Left ventricle myocardium inferior (tissue), 1 donor: ENCODE results near the gene TUT1. TPM values are rescaled to one million over a fixed set of nuclear protein-coding genes. Genes with fewer than 3 reads are reported as not detected.
A peak's percentile ranks its signal among the peaks of the same experiment; 100 is the strongest.

ENCODE experiments used
- DNase-seq: peaks from one replicate; pipeline ENCODE4 v3.0.0-alpha.2; 2020
- H3K27ac ChIP-seq: fragments of 200-600 bp; replicated peaks from 2 replicates; pipeline ENCODE4 v1.8.0; 2021
- H3K27me3 ChIP-seq: fragments of 200-600 bp; 2 replicates; pipeline ENCODE4 v1.8.0; 2021; ENCODE audit warnings: low read depth
- H3K36me3 ChIP-seq: fragments of 200-600 bp; 2 replicates; pipeline ENCODE4 v1.8.0; 2021
- H3K4me1 ChIP-seq: fragments of 200-600 bp; 2 replicates; pipeline ENCODE4 v1.8.0; 2021
- H3K4me3 ChIP-seq: fragments of 200-600 bp; 2 replicates; pipeline ENCODE4 v1.8.0; 2021; ENCODE audit warnings: mild to moderate bottlenecking, moderate library complexity
- H3K9me3 ChIP-seq: fragments of 200-600 bp; replicated peaks from 2 replicates; pipeline ENCODE4 v1.8.0; 2021
- intact Hi-C: fragments of 100-400 bp; cut with micrococcal nuclease; formaldehyde crosslinking; loops from one replicate; pipeline ENCODE4 v1.11.0; 2022
- total RNA-seq: library from RNA; stranded (reverse); fragmentation: NEBNext Ultra II Directional; extraction: Animal tissue kit (Norgen Biotek cat#: 25700); gene quantifications from one replicate; pipeline ENCODE4 v1.2.1, GENCODE V29; 2021
- TF ChIP-seq, protein P1 (sequence below): fragments of 200-600 bp; IDR thresholded peaks from 2 replicates; pipeline ENCODE4 v1.8.0; 2021; ENCODE audit warnings: antibody characterized with exemption, mild to moderate bottlenecking, borderline replicate concordance
- donor health status: DM: no; HTN: yes; CAD: no; lungs with severe emphysema.

Gene TUT1
- total RNA-seq, 1 donor from 2014 or later = 12.5 TPM

DNA sequence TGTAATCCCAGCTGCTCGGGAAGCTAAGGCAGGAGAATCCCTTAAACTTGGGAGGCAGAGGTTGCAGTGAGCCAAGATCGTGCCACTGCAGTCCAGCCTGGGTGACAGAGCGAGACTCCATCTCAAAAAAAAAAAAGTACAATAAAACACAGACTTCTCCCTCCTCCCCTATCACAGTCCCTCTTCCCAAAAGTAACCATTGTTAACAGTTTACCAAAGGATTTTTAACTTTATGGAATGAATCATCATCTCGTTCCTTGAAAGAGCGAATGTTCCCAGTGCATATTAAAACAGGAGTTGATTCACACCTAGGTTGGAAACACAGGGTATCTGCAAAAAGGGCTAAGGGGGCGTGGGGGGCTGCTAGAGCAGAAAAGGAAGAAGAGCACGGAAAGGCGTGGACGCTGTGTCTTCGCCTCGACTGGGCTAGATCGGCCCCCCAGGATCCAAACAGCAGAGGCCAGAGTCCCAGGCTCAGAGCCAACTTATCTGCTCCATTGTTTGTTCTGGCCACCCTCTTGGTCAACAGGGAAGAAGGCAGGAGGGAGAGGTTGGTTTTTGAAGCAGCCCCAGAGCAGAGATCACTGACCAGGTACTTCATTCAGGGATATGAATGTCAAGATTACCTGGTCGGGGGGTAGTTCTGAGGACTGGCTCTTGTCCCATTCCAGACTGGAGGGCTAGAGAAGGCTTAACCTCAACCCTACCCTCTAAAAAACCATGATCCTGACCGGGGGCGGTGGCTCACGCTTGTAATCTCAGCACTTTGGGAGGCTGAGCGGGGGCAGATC, 42.6 kb downstream of the TUT1 start:
- DNase-seq = peak; percentile 29
- Histone ChIP-seq H3K36me3 (no peaks in the 10 kb centered on the region), H3K27ac (peak overlapping the region; percentile 100), H3K27me3 (no peaks in the 10 kb centered on the region), H3K9me3 (no peaks in the 10 kb centered on the region), H3K4me3 (peak overlapping the region; percentile 11), H3K4me1 (peaks cover 98% of the 10 kb centered on the region)
- intact Hi-C loops = loop anchor here (10.0 kb wide), 2 partner anchors 124 to 154 kb away; no protein-coding TSS in a partner anchor
- TF ChIP-seq, protein P1, sequence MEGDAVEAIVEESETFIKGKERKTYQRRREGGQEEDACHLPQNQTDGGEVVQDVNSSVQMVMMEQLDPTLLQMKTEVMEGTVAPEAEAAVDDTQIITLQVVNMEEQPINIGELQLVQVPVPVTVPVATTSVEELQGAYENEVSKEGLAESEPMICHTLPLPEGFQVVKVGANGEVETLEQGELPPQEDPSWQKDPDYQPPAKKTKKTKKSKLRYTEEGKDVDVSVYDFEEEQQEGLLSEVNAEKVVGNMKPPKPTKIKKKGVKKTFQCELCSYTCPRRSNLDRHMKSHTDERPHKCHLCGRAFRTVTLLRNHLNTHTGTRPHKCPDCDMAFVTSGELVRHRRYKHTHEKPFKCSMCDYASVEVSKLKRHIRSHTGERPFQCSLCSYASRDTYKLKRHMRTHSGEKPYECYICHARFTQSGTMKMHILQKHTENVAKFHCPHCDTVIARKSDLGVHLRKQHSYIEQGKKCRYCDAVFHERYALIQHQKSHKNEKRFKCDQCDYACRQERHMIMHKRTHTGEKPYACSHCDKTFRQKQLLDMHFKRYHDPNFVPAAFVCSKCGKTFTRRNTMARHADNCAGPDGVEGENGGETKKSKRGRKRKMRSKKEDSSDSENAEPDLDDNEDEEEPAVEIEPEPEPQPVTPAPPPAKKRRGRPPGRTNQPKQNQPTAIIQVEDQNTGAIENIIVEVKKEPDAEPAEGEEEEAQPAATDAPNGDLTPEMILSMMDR = no peak

DNA sequence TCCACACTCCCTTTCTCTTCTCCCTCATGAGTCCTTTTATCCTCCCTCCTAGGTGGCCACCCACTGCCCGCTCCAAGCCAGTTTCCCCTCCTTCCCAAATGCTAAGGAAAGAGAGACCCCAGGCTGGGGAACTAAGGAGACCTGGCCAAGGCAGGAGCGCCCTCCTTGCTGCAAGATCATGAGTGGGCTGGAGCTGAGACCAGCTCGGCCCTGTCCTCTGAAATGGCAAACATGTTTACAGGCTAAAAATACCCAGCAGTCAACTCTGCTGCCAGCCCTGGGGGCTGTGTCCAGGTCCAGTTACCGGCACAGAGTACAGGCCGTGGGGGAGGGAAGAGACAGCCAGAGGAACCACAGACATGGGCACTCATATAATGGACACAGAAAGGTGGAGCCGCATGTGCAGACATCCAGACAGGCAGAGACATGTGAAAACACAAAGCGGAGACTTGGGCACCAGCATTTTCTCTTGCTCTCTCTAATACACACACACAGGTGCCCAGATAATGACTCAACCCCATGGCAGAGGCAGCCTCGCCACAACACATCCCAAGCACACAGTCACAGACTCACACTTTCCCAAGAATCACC, 43.5 kb downstream of the TUT1 start:
- peak; percentile 55 for DNase-seq
- TF ChIP-seq, protein P1 = no peak
- Histone ChIP-seq H3K4me3 (peak overlapping the region; percentile 100), H3K27ac (peak overlapping the region; percentile 100), H3K9me3 (no peaks in the 10 kb centered on the region), H3K4me1 (peaks cover 98% of the 10 kb centered on the region), H3K36me3 (no peaks in the 10 kb centered on the region), H3K27me3 (no peaks in the 10 kb centered on the region)
- intact Hi-C loops = loop anchor here (10.0 kb wide), 2 partner anchors 123 to 153 kb away; no protein-coding TSS in a partner anchor

DNA sequence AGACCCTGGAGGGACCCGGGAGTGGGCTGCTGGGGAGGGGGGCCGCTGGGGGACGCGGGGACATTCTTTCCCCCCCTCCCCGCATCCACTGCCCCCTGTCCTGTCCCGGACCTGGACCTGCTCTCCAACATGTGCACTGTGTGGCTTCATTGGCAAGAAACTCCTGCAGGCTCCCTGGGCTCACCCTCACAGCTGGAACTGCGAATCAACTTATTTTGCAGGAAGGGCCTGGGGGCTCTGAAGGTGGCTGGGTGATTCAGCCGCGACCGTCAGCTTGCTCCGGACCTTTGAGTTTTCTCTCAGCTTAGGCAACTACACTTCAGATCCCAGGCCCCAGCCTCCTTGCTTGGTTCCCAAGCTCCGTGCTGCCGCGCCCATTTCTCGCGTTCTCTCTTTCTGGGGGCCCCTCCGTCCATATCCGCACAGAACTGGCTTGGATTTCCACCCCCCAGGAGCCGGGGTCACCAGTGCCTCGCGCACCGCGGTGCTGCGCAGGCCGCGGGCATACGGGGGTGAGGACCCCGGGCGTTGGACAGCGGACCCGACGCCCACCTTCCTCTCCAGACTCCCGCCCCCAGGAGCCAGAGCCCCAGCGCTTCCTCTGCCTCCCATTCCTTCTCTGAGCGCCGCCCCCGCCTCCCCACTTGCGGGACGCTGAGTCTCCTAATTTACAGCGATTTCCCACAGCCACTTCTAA, 44.2 kb downstream of the TUT1 start:
- peak overlapping the region; percentile 100 for H3K27ac ChIP-seq
- H3K27me3 ChIP-seq = no peaks in the 10 kb centered on the region
- intact Hi-C loops = loop anchor here (10.0 kb wide), 2 partner anchors 122 to 152 kb away; no protein-coding TSS in a partner anchor
- H3K4me1 ChIP-seq = peaks cover 98% of the 10 kb centered on the region
- peak overlapping the region; percentile 100 for H3K4me3 ChIP-seq
- H3K36me3 ChIP-seq = no peaks in the 10 kb centered on the region
- TF ChIP-seq, protein P1 = no peak
- no peaks in the 10 kb centered on the region for H3K9me3 ChIP-seq
- peak; percentile 42 for DNase-seq

DNA sequence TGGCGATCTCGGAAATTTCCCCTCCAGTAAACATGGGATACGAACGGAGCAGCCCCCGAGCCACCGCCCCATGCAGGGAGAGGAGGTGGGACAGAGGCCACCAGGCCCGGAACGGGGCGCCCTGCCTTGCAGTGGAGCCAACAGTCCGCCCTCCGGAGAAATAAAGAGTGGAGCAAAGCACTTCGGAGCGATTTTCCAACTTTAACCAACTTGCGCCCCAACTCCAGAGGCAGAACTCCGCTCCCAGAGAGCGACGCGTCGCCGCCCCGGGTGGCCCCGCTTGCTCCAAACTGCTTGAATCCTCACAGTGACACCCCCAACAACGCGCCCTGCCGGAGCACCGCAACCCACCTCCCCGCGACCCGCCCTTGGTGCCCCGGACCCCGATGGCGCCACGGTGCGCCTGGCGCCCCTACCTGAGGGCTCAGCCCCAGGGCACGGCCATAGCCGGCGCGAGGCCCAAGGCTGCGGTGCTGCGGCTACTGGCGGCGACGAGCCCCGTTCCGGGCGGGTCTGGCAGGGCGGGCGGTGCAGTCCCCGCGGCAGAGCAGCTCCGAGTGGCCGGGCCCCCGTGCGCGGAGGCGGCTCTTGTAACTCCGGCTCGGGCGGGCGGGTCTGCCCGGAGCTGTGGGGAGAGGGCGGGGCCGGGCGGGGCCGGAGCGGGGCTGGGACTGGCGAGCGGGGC, 44.9 kb downstream of the TUT1 start, which contains the start of gene AHNAK:
Gene AHNAK, minus strand, starts transcription at position 563 of the 685 bp plus-strand sequence. CDS start 10,708 bp downstream, outside the sequence.
- intact Hi-C loops = loop anchor here (10.0 kb wide), 2 partner anchors 122 to 152 kb away; no protein-coding TSS in a partner anchor
- peak; percentile 91 for DNase-seq
- Histone ChIP-seq H3K27ac (peak within 1 kb of the TSS; percentile 100), H3K36me3 (no peaks in the 10 kb centered on the region), H3K4me1 (peaks cover 98% of the 10 kb centered on the region), H3K4me3 (peak within 1 kb of the TSS; percentile 100), H3K27me3 (no peaks in the 10 kb centered on the region), H3K9me3 (no peaks in the 10 kb centered on the region)
- TF ChIP-seq, protein P1 = no peak
